Duodenal mucosa (tissue), 2 donors: Measurements from ENCODE around the gene C14orf119.

ENCODE experiments used
- H3K27ac ChIP-seq: one replicate; pipeline ENCODE4 v1.7.0; 2013; ENCODE audit warnings: low read depth, low read length
- H3K27me3 ChIP-seq, 2 donors: one replicate each; pipeline ENCODE4 v1.7.0; 2013; ENCODE audit warnings: low read length in 2 of 2, control low read depth in 1 of 2; ENCODE audit not compliant: insufficient read depth in 2 of 2, control insufficient read depth in 1 of 2
- H3K36me3 ChIP-seq, 2 donors: one replicate each; pipeline ENCODE4 v1.7.0; 2013; ENCODE audit warnings: low read length in 2 of 2, control low read depth in 1 of 2; ENCODE audit not compliant: insufficient read depth in 2 of 2, control insufficient read depth in 1 of 2
- H3K4me1 ChIP-seq, 2 donors: one replicate each; pipeline ENCODE4 v1.7.0; 2013; ENCODE audit warnings: low read length in 2 of 2, control low read depth in 1 of 2; ENCODE audit not compliant: insufficient read depth in 2 of 2, control insufficient read depth in 1 of 2
- H3K4me3 ChIP-seq, 2 donors: one replicate each; pipeline ENCODE4 v1.7.0; 2013; ENCODE audit warnings: low read length in 2 of 2, low read depth in 1 of 2
- H3K9ac ChIP-seq, 2 donors: one replicate each; pipeline ENCODE4 v1.7.0; 2013; ENCODE audit warnings: low read length in 2 of 2, low read depth in 1 of 2
- H3K9me3 ChIP-seq, 2 donors: one replicate each; pipeline ENCODE4 v1.7.0; 2013; ENCODE audit warnings: low read length in 2 of 2, control low read depth in 1 of 2; ENCODE audit not compliant: control insufficient read depth in 1 of 2

C14orf119 gene

GRCh38 chr14:23127861-23128260, 32.6 kb downstream of the C14orf119 start:
- Histone ChIP-seq H3K4me3 (no peak overlapping the region), H3K36me3 (peaks cover 30 to 42% of the 10 kb centered on the region in 2 donors), H3K27ac (no peak overlapping the region), H3K27me3 (no peaks in the 10 kb centered on the region), H3K9me3 (no peaks in the 10 kb centered on the region), H3K4me1 (peaks cover 5 to 9% of the 10 kb centered on the region in 2 donors), H3K9ac (no peak overlapping the region)

- no peak overlapping the region for H3K9ac ChIP-seq
- H3K4me1 ChIP-seq: no peaks in the 10 kb centered on the region
- H3K27me3 ChIP-seq: no peaks in the 10 kb centered on the region
- H3K27ac ChIP-seq: no peak overlapping the region
- no peaks in the 10 kb centered on the region for H3K9me3 ChIP-seq
- peaks cover 30 to 42% of the 10 kb centered on the region in 2 donors for H3K36me3 ChIP-seq
- H3K4me3 ChIP-seq: no peak overlapping the region
Observed at GRCh38 chr14:23128969-23129758, 33.9 kb downstream of the C14orf119 start.

GRCh38 chr14:23129759-23130316, 34.5 kb downstream of the C14orf119 start:
- H3K27me3 ChIP-seq: no peaks in the 10 kb centered on the region
- H3K4me1 ChIP-seq: no peaks in the 10 kb centered on the region
- no peak overlapping the region for H3K4me3 ChIP-seq
- H3K9me3 ChIP-seq: no peaks in the 10 kb centered on the region
- no peak overlapping the region for H3K27ac ChIP-seq
- no peak overlapping the region for H3K9ac ChIP-seq
- peaks cover 30 to 42% of the 10 kb centered on the region in 2 donors for H3K36me3 ChIP-seq

- H3K36me3 ChIP-seq: peaks cover 31 to 42% of the 10 kb centered on the region in 2 donors
- H3K27me3 ChIP-seq: no peaks in the 10 kb centered on the region
- H3K9me3 ChIP-seq: no peaks in the 10 kb centered on the region
- no peaks in the 10 kb centered on the region for H3K4me1 ChIP-seq
- H3K4me3 ChIP-seq: no peak overlapping the region
- no peak overlapping the region for H3K9ac ChIP-seq
- H3K27ac ChIP-seq: no peak overlapping the region
Observed at GRCh38 chr14:23130871-23131270, 35.6 kb downstream of the C14orf119 start.

- Histone ChIP-seq H3K4me3 (no peak overlapping the region), H3K4me1 (no peaks in the 10 kb centered on the region), H3K9ac (no peak overlapping the region), H3K36me3 (peaks cover 35 to 48% of the 10 kb centered on the region in 2 donors), H3K9me3 (no peaks in the 10 kb centered on the region), H3K27me3 (no peaks in the 10 kb centered on the region), H3K27ac (no peak overlapping the region)
Observed at GRCh38 chr14:23131482-23131881, 36.2 kb downstream of the C14orf119 start.

GRCh38 chr14:23132970-23133369, 37.7 kb downstream of the C14orf119 start:
- Histone ChIP-seq H3K9ac (no peak overlapping the region), H3K4me1 (peaks cover 0 to 3% of the 10 kb centered on the region in 2 donors), H3K36me3 (peaks cover 32 to 44% of the 10 kb centered on the region in 2 donors), H3K4me3 (no peak overlapping the region), H3K27me3 (no peaks in the 10 kb centered on the region), H3K9me3 (no peaks in the 10 kb centered on the region), H3K27ac (no peak overlapping the region)

- no peak overlapping the region for H3K9ac ChIP-seq
- H3K9me3 ChIP-seq: no peaks in the 10 kb centered on the region
- H3K36me3 ChIP-seq: peaks cover 11 to 34% of the 10 kb centered on the region in 2 donors
- peaks cover 0 to 12% of the 10 kb centered on the region in 2 donors for H3K4me1 ChIP-seq
- no peaks in the 10 kb centered on the region for H3K27me3 ChIP-seq
- H3K4me3 ChIP-seq: no peak overlapping the region
- no peak overlapping the region for H3K27ac ChIP-seq
Observed at GRCh38 chr14:23136566-23137133, 41.3 kb downstream of the C14orf119 start.

- Histone ChIP-seq H3K36me3 (peaks cover 11 to 34% of the 10 kb centered on the region in 2 donors), H3K9ac (no peak overlapping the region), H3K27me3 (no peaks in the 10 kb centered on the region), H3K4me3 (no peak overlapping the region), H3K27ac (no peak overlapping the region), H3K4me1 (peaks cover 0 to 12% of the 10 kb centered on the region in 2 donors), H3K9me3 (no peaks in the 10 kb centered on the region)
Observed at GRCh38 chr14:23137192-23137812, 42.0 kb downstream of the C14orf119 start.

GRCh38 chr14:23137813-23138535, 42.7 kb downstream of the C14orf119 start:
- Histone ChIP-seq H3K4me1 (peaks cover 0 to 12% of the 10 kb centered on the region in 2 donors), H3K36me3 (peaks cover 11 to 38% of the 10 kb centered on the region in 2 donors), H3K27ac (no peak overlapping the region), H3K9ac (no peak overlapping the region), H3K27me3 (no peaks in the 10 kb centered on the region), H3K4me3 (no peak overlapping the region), H3K9me3 (no peaks in the 10 kb centered on the region)
